IPS DF 6.9 (cell line): ENCODE measurements around the gene NLK.

ENCODE experiments used
- DNase-seq: peaks from one replicate; pipeline ENCODE4 v3.0.0-alpha.2; 2013; ENCODE audit warnings: low read depth, low spot score
- H3K27ac ChIP-seq: one replicate; pipeline ENCODE4 v1.5.1; 2013; ENCODE audit warnings: low read length, control low read depth
- H3K27me3 ChIP-seq: 2 replicates; pipeline ENCODE4 v1.6.1; 2013; ENCODE audit warnings: mild to moderate bottlenecking, low read length; ENCODE audit not compliant: control insufficient read depth, insufficient read depth
- H3K36me3 ChIP-seq: 2 replicates; pipeline ENCODE4 v1.6.1; 2013; ENCODE audit warnings: low read length; ENCODE audit not compliant: control insufficient read depth, insufficient read depth
- H3K4me1 ChIP-seq: 2 replicates; pipeline ENCODE4 v1.6.1; 2013; ENCODE audit warnings: low read length; ENCODE audit not compliant: control insufficient read depth, insufficient read depth
- H3K4me3 ChIP-seq: 2 replicates; pipeline ENCODE4 v1.5.1; 2013; ENCODE audit warnings: mild to moderate bottlenecking, low read length
- H3K9me3 ChIP-seq: 2 replicates; pipeline ENCODE4 v1.6.1; 2013; ENCODE audit warnings: low read length, inconsistent platforms; ENCODE audit not compliant: control insufficient read depth, insufficient read depth
- WGBS: extraction: QIAGEN DNeasy Blood & Tissue Kit; methylation state at CpG from one replicate; pipeline ENCODE4 v1.1.7; 2013; ENCODE audit warnings: mixed read lengths, missing lambda C conversion rate; ENCODE audit not compliant: insufficient read length, insufficient coverage; 5-methylcytosine and 5-hydroxymethylcytosine counted together

NLK gene

GRCh38 chr17:28125526-28126378 is 83.3 kb downstream of the NLK start:
- Histone ChIP-seq H3K27me3 (no peaks in the 10 kb centered on the region), H3K36me3 (no peaks in the 10 kb centered on the region), H3K27ac (no peak overlapping the region), H3K4me3 (no peak overlapping the region), H3K9me3 (no peaks in the 10 kb centered on the region), H3K4me1 (no peaks in the 10 kb centered on the region)
- DNase-seq, result no peak
- no CpG with 5 or more reads among the region's 4 CpGs for WGBS

GRCh38 chr17:28127196-28127595 is 84.7 kb downstream of the NLK start:
- DNase-seq, result no peak
- Histone ChIP-seq H3K36me3 (no peaks in the 10 kb centered on the region; the same call in 1 of the 2 replicates), H3K27ac (no peak overlapping the region), H3K27me3 (no peaks in the 10 kb centered on the region), H3K4me1 (no peaks in the 10 kb centered on the region), H3K9me3 (no peaks in the 10 kb centered on the region), H3K4me3 (no peak overlapping the region)
- no CpG with 5 or more reads among the region's 1 CpG for WGBS

GRCh38 chr17:28128779-28129178 is 86.3 kb downstream of the NLK start:
- H3K9me3 ChIP-seq, result no peaks in the 10 kb centered on the region
- no peaks in the 10 kb centered on the region; the same call in 1 of the 2 replicates for H3K36me3 ChIP-seq
- no peaks in the 10 kb centered on the region for H3K27me3 ChIP-seq
- no peaks in the 10 kb centered on the region for H3K4me1 ChIP-seq
- no CpG with 5 or more reads among the region's 1 CpG for WGBS
- DNase-seq, result no peak
- H3K27ac ChIP-seq, result no peak overlapping the region
- no peak overlapping the region for H3K4me3 ChIP-seq

- WGBS, result no CpG with 5 or more reads among the region's 2 CpGs
- Histone ChIP-seq H3K27me3 (no peaks in the 10 kb centered on the region), H3K9me3 (no peaks in the 10 kb centered on the region), H3K36me3 (peaks cover 2% of the 10 kb centered on the region; the same call in 1 of the 2 replicates), H3K27ac (no peak overlapping the region), H3K4me3 (no peak overlapping the region), H3K4me1 (no peaks in the 10 kb centered on the region)
- DNase-seq, result no peak
These were observed 88.0 kb downstream of the NLK start for GRCh38 chr17:28130472-28130871.

- Histone ChIP-seq H3K27me3 (no peaks in the 10 kb centered on the region), H3K27ac (no peak overlapping the region), H3K4me1 (no peaks in the 10 kb centered on the region), H3K4me3 (no peak overlapping the region), H3K9me3 (no peaks in the 10 kb centered on the region), H3K36me3 (peaks cover 2% of the 10 kb centered on the region; the same call in 1 of the 2 replicates)
- no peak for DNase-seq
- no CpG with 5 or more reads among the region's 4 CpGs for WGBS
These were observed 89.1 kb downstream of the NLK start for GRCh38 chr17:28131599-28131998.

GRCh38 chr17:28133562-28133970 is 91.1 kb downstream of the NLK start:
- Histone ChIP-seq H3K4me3 (no peak overlapping the region), H3K9me3 (no peaks in the 10 kb centered on the region), H3K36me3 (peaks cover 2% of the 10 kb centered on the region; the same call in 1 of the 2 replicates), H3K27ac (no peak overlapping the region), H3K27me3 (no peaks in the 10 kb centered on the region), H3K4me1 (no peaks in the 10 kb centered on the region)
- DNase-seq, result no peak

GRCh38 chr17:28136923-28137322 is 94.4 kb downstream of the NLK start:
- Histone ChIP-seq H3K9me3 (no peaks in the 10 kb centered on the region), H3K27ac (no peak overlapping the region), H3K36me3 (peaks cover 2% of the 10 kb centered on the region; the same call in 1 of the 2 replicates), H3K27me3 (no peaks in the 10 kb centered on the region), H3K4me1 (no peaks in the 10 kb centered on the region), H3K4me3 (no peak overlapping the region)
- DNase-seq, result no peak
- no CpG with 5 or more reads among the region's 3 CpGs for WGBS

GRCh38 chr17:28139822-28140221 is 97.3 kb downstream of the NLK start:
- H3K27me3 ChIP-seq, result no peaks in the 10 kb centered on the region
- DNase-seq, result no peak
- WGBS, result no CpG with 5 or more reads among the region's 1 CpG
- H3K4me1 ChIP-seq, result no peaks in the 10 kb centered on the region
- H3K9me3 ChIP-seq, result no peaks in the 10 kb centered on the region
- no peak overlapping the region for H3K27ac ChIP-seq
- H3K36me3 ChIP-seq, result no peaks in the 10 kb centered on the region; the same call in 1 of the 2 replicates
- H3K4me3 ChIP-seq, result no peak overlapping the region

- H3K4me3 ChIP-seq, result no peak overlapping the region
- no peaks in the 10 kb centered on the region for H3K4me1 ChIP-seq
- no peaks in the 10 kb centered on the region for H3K9me3 ChIP-seq
- no peak for DNase-seq
- WGBS, result no CpG with 5 or more reads among the region's 3 CpGs
- H3K27ac ChIP-seq, result no peak overlapping the region
- no peaks in the 10 kb centered on the region for H3K27me3 ChIP-seq
- H3K36me3 ChIP-seq, result no peaks in the 10 kb centered on the region; the same call in 1 of the 2 replicates
These were observed 98.8 kb downstream of the NLK start for GRCh38 chr17:28141313-28141712.

- no peak for DNase-seq
These were observed 99.3 kb downstream of the NLK start for GRCh38 chr17:28141773-28142172.

GRCh38 chr17:28142305-28142704 is 99.8 kb downstream of the NLK start:
- Histone ChIP-seq H3K4me1 (no peaks in the 10 kb centered on the region), H3K27me3 (no peaks in the 10 kb centered on the region), H3K27ac (no peak overlapping the region), H3K9me3 (no peaks in the 10 kb centered on the region), H3K4me3 (no peak overlapping the region), H3K36me3 (no peaks in the 10 kb centered on the region; the same call in 1 of the 2 replicates)
- WGBS, result no CpG with 5 or more reads among the region's 5 CpGs
- no peak for DNase-seq

More at GRCh38 chr17:28141773-28142172, 99.3 kb downstream of the NLK start:
- Histone ChIP-seq H3K27me3 (no peaks in the 10 kb centered on the region), H3K27ac (no peak overlapping the region), H3K36me3 (no peaks in the 10 kb centered on the region; the same call in 1 of the 2 replicates), H3K9me3 (no peaks in the 10 kb centered on the region), H3K4me3 (no peak overlapping the region), H3K4me1 (no peaks in the 10 kb centered on the region)
- no CpG with 5 or more reads among the region's 1 CpG for WGBS
